Activated CD4-positive, alpha-beta T cell treated with anti-CD3 and anti-CD28 coated beads for 24 hours (primary cell): ENCODE measurements around the gene SMAD2.
"Not testable (repeated sequence)": the region's sequence is repeated elsewhere in the genome, so short reads cannot be mapped to it uniquely, and the experiment has no call there.

ENCODE experiments used
- DNase-seq, 2 donors: peaks; one replicate each; pipeline ENCODE4 v3.0.0-alpha.2; 2020; ENCODE audit warnings: low read depth in 2 of 2

The SMAD2 gene

GRCh38 chr18:47930199-47930930 is at the start of gene SMAD2:
SMAD2 (minus strand) TSS chr18:47930659; CDS start chr18:47896756, 33,903 bp downstream.
- DNase-seq: peak; percentile 57 to 67

GRCh38 chr18:47979611-47980200 is 49.2 kb upstream of the SMAD2 start:
- no peak for DNase-seq

GRCh38 chr18:47978603-47979002 is 48.1 kb upstream of the SMAD2 start:
- DNase-seq: no peak

DNA sequence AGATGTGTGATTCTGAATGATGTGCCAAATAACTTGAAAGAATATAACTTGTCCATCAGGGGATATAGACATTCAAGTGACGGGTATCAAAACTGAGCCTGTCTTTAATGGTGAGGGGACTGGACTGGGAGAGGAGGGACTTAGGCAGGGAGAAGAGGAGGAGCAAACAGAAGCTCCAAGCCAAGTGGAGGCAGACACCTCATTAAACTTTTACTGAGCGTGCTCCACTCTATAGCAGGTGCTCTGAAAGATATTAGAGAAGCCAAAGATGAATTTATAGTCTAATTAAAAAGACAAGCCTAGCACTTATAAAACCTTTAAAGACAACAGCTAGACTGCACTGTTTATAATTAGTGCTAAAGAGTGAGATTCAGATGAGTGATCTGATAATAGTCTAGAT is 47.7 kb upstream of the SMAD2 start:
- no peak for DNase-seq

- DNase-seq: no peak
These were observed 45.2 kb upstream of the SMAD2 start for GRCh38 chr18:47975701-47976100.

DNA sequence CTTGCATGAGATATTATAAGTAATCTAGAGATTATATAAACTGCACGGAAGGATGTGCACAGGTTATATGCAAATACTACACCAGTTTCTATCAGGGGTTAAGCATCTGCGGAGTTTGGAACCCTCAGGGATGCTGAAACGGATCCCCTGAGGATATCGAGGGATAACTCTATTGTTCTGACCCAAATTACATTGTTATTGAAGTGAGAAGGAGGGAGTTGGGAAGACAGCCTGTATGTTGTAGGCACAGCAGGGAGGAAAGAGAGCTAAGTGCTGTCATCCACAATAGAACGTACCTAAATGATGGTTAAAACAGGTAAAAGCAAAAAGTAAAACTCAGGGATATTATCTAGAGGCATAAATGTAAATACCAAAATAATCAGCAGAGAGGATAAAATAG is 44.6 kb upstream of the SMAD2 start:
- DNase-seq: no peak

GRCh38 chr18:47970664-47971531 is 40.4 kb upstream of the SMAD2 start:
- no peak for DNase-seq

- DNase-seq: no peak
These were observed 39.4 kb upstream of the SMAD2 start for GRCh38 chr18:47969816-47970215.

DNA sequence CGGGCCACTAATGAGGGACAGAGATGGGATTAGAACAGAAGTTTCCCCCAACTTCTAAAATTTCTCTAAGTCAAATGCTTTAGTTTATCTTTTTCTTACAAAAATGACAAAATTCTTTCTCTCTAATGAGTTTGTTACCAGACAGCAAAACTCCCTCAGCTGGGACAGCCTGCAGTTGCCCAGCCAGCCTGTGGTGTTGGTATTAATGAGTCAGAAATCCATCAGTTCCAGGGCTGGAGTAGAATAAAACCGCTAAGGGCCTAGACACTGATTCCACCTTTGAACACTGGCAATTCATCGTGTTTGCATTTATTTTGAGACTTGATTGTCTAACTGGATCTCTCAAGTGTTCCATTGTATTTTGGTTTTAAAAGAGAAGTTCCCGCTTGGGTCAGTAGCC is 38.3 kb upstream of the SMAD2 start:
- no peak for DNase-seq

GRCh38 chr18:47968006-47968676 is 37.7 kb upstream of the SMAD2 start:
- no peak for DNase-seq

DNA sequence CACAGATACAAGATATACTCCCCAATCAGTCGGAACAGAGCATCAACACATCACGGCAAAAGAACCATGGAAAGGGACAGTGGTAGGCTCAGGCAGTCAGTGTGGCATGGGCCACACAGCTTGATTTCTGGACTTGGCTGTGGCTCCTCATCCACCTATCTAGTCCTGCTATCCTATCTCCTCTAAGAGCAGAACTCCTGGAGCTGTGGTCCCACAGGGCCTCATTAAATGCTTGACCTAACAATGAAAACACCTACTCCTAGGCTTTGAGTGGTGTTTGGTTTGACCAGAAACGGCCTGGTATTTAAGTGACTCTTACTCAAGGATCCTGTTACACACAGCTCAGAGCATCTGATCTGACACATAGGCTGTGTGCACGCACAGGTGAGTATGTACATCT is 33.6 kb upstream of the SMAD2 start:
- no peak for DNase-seq

- not testable (repeated sequence) for DNase-seq
These were observed 30.5 kb upstream of the SMAD2 start for GRCh38 chr18:47961003-47961402.

DNA sequence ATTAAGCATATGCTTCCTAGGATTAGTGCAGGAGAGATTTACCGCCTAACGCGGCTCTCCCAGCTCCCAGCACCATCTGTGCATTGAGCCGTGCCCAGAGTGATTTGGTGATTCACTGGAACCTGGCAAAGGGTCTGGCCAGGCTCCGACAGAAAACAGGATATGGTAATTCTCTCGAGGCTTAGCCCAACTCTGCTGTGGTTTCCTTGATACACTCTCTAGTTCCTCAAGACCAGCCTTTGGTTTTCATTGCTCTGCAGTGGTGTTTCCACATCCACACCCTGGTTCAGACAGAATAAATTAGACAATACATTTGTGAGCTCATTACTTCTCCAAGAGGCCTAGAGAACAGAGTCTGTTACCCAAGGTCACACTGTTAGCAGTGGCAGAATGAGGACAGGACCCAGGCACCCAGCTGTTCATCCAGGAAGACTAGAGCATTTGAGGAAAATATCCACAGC is 23.0 kb upstream of the SMAD2 start:
- no peak for DNase-seq

GRCh38 chr18:47950511-47950910 is 20.1 kb upstream of the SMAD2 start:
- DNase-seq: no peak

GRCh38 chr18:47949202-47949601 is 18.7 kb upstream of the SMAD2 start:
- no peak for DNase-seq

GRCh38 chr18:47946889-47947288 is 16.4 kb upstream of the SMAD2 start:
- DNase-seq: no peak

DNA sequence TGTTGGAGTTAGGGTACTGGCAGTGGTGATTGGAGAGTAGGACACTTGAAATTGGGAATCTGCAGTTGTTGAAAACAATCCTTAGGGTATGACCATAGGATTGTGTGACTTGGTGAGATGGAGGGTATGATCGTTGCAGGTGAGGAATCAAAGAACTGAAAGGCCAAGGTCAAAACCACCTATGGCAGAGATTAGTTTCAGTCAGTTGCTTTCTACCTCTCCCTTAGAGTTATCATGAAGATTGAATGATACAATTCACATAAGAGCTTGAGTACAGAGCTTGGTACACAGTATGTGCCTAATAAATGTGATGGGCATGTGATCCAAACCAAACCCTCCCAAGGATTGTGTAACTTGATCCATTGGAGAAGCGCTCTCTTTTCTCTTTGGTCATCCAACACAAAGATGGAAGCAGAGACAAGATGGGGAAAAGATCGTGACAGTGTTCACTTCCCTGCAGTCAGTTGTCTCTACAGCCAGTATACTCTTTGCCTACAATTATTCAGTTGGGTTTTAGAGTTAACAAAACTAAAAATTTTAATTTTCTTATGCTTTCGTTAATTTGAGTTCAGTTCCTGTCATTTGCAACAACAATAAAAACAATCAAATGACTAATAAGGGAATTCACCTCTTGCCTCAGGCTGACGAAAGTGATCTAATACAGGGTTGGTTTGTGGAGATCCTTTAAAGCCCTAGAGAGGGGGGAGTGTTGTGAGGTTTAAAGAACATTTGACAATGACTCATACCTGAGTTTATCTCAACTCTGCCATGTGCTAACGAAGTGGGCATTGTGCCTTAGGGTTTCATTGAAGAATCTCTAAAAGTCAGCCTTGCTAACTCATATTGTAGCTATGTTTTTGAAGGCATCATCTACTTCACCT is 14.8 kb upstream of the SMAD2 start:
- DNase-seq: no peak

GRCh38 chr18:47936952-47937351 is 6.5 kb upstream of the SMAD2 start:
- no peak for DNase-seq

DNA sequence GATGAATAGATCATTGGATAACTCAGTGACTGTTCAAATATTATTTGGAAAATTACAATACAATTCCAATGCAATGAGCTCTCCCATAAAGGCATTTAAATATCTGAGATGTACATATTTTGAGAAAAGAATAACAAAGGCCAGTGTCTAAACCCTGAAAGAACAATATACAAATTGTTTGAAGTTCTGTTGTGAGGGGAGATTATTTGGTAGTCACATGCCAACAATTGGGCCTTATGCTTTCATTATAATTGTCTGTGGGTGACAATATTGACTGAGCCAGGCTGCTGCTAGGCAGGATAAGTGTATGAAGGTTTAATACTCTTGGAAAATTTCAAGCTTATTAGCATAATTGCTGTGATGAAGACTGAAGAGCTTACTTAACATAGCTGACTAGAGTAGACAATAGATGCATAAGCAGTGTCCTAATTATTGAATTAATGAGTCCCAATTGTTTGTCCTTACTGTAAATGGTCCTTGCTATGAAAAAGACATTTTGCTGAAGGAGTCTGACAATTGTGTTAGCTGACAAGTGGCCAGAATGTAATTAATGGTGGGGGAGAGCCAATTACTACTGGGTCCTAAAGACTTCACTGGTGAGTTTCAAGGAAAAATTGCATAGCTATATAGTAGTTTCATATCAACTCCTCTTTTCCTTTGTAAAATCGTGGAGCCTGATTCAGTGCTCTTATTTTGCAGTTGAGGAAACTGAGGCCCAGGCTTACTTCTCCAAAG is 5.0 kb upstream of the SMAD2 start:
- no peak for DNase-seq

- DNase-seq: no peak
These were observed 2.1 kb upstream of the SMAD2 start for GRCh38 chr18:47932603-47933002.
